Stimulated activated CD4-positive, alpha-beta T cell treated with anti-CD3 and anti-CD28 coated beads, TNF-alpha, amount 100 ng/mL, for 24 hours (primary cell): ENCODE data around the gene CERS4.
A peak's percentile ranks its signal among the peaks of the same experiment; 100 is the strongest.
"Not testable (repeated sequence)": the region's sequence is repeated elsewhere in the genome, so short reads cannot be mapped to it uniquely, and the experiment has no call there.

ENCODE experiments used
- DNase-seq, 3 experiments: peaks; one replicate each; pipeline ENCODE4 v3.0.0-alpha.2; 2020; ENCODE audit warnings: low read depth in 3 of 3

The CERS4 gene

DNA sequence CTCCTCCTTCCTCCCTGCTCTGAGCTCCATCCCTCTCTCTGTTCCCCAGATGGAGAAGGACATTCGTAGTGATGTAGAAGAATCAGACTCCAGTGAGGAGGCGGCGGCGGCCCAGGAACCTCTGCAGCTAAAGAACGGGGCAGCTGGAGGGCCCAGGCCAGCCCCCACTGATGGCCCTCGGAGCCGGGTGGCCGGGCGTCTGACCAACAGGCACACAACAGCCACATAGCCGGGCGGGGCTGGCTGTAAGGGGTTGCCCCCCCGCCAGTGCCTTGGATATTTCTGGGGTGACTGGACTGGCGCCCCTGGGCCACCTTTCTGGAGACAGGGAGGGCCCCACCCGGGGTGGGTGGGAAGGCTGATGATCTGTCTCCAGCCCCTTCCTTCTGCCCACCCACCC, 52.7 kb downstream of the CERS4 start:
- DNase-seq, result no peak

DNA sequence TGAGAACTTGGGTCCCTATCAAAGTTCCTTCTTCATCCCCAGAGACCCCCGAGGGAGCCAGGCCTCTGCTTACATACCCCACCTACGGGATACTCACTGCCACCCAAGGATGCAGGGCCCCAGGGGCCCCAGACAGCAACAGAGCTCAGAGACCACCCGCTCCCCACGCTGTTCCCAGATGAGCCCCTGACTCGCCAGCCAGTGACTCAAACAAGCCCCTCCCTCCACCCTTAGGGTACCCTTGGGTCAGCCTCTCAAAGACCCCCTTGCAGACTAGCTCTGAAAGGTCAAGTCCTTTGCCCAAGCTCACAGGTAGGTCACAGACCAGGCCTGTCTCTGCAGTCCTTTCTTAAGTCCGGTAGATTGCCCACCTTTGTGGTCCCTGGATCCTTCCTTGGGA, 53.3 kb downstream of the CERS4 start:
- DNase-seq, result no peak

DNA sequence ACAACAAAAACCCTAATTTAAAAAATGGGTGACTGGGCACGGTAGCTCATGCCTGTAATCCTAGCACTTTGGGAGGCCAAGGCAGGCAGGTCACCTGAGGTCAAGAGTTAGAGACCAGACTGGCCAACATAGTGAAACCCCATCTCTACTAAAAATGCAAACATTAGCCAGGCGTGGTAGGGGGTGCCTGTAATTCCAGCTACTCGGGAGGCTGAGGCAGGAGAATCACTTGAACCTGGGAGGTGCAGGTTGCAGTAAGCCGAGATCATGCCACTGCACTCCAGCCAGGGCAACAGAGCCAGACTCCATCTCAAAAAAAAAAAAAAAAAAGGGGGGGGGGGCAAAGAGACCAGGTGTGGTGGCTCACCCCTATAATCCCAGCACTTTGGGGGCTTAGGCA, 55.1 kb downstream of the CERS4 start:
- DNase-seq, result not testable (repeated sequence)

DNA sequence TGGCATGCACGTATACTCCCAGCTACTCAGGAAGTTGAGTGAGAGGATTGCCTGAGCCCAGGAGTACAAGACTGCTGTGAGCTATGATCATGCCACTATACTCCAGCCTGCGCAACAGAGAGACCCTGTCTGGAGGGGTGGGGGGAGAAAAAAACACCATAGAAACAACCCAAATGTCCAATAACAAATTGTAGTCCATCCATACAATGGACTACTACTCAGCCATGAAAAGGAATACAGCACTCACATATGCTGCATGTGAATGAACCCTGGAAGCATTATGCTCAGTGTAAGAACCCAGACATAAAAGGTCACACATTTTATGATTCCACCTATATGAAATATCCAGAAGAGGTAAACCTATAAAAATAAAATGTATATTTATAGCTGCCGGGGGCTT, 56.7 kb downstream of the CERS4 start:
- no peak for DNase-seq

GRCh38 chr19:8269724-8270123, 60.6 kb downstream of the CERS4 start:
- no peak for DNase-seq

DNA sequence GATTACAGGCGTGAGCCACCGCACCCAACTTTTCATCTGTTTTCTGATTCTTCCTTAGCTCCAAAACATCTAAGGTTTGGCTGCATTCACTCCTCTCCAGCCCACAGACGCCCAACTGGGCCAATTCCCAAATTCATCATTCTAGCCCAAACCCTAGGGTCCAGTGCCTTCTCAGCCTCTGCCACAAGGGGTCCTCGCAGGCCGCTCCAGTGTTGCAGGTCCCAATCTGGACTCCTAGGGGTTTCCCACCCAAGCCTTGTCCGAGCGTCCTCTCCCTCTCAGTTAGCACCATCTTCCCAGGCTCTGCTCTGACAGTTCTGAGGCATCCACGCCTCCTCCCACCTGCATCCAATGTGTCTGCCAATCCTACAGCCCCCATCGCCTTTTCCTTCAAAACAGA, 67.3 kb downstream of the CERS4 start:
- not testable (repeated sequence) for DNase-seq

DNA sequence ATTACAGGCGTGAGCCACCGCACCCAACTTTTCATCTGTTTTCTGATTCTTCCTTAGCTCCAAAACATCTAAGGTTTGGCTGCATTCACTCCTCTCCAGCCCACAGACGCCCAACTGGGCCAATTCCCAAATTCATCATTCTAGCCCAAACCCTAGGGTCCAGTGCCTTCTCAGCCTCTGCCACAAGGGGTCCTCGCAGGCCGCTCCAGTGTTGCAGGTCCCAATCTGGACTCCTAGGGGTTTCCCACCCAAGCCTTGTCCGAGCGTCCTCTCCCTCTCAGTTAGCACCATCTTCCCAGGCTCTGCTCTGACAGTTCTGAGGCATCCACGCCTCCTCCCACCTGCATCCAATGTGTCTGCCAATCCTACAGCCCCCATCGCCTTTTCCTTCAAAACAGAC, 82.2 kb downstream of the CERS4 start:
- not testable (repeated sequence) for DNase-seq

DNA sequence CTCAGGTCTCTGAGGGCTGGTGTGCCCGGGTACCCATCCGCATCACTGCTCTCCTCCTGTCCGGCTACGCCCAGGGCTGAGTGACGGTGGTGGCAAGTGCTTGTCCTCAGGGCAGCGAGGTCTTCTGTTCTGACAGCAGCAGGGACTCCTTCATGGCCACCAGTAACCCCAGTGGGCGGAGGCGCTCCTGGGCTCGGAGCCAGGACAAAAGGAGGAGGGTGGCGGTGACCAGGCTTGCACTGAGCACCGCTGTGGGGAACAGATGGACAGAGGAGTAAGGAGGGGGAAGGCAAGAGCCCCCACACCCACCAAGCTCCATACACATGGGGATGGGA, 93.2 kb downstream of the CERS4 start:
- DNase-seq, result no peak

- no peak for DNase-seq
Observed at GRCh38 chr19:8302734-8303133, 93.6 kb downstream of the CERS4 start.

DNA sequence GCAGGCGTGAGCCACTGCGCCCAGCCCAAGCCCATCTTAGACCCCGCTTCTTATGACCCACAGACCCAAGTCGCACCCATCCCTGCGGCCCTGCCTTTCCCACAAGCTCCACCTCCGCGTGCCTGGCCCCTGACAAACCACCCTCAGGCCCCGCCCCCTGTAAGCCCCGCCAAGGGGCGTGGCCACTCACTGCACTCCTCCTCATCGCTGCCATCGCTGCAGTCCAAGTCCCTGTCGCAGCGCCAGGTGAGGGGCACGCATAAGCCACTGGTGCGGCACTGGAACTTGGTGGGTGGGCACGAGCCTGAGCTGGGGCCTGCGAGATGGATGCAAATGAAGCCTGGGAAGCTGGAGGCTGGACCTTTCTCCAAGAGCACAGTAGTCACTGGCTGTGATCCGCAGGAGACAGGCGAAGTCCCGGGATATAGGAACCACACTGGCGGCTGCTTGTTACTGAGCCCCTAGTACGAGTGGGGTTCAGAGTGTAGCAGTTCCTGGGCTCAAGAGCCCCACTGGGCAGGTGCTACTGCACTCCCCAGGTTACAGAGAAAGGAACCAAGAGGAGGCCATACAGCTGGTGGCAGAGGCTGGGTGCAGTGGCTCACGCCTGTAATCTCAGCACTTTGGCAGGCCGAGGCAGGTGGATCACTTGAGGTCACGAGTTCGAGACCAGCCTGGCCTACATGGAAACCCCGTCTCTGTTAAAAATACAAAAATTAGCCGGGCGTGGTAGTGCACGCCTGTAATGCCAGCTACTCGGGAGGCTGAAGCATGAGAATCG, 95.9 kb downstream of the CERS4 start:
- peak in 1 of 3 experiments; percentile 38 for DNase-seq

- DNase-seq, result no peak
Observed at GRCh38 chr19:8305798-8306197, 96.6 kb downstream of the CERS4 start.

- DNase-seq, result no peak
Observed at GRCh38 chr19:8306235-8307054, 97.3 kb downstream of the CERS4 start.

DNA sequence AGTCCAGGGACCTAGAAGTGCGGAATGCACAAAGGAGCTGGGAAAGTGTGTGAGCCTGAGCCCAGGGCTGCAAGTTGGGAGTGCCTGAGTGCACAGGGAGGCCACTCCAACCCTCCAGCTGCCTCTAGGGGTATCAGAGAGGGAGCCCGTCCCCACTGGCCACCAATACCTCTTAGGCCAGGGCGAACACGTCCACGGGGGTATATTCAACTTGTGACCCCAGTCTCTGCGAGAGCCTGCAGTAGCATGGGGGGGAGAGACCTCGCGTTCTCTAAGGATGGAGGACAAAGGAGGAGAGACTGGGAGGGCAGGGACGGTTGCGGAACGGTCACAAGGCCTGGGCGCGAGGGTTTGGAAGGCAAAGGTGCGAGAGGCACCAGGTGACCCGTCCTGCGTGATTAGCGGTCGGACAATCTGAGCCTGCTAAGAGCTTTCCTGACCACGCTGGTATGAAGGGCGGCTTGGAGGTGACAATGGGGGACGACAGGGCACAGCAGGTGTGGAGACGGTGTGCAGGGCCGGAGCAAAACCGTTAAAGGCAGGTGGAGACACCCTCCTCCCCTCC, 98.3 kb downstream of the CERS4 start:
- no peak for DNase-seq

DNA sequence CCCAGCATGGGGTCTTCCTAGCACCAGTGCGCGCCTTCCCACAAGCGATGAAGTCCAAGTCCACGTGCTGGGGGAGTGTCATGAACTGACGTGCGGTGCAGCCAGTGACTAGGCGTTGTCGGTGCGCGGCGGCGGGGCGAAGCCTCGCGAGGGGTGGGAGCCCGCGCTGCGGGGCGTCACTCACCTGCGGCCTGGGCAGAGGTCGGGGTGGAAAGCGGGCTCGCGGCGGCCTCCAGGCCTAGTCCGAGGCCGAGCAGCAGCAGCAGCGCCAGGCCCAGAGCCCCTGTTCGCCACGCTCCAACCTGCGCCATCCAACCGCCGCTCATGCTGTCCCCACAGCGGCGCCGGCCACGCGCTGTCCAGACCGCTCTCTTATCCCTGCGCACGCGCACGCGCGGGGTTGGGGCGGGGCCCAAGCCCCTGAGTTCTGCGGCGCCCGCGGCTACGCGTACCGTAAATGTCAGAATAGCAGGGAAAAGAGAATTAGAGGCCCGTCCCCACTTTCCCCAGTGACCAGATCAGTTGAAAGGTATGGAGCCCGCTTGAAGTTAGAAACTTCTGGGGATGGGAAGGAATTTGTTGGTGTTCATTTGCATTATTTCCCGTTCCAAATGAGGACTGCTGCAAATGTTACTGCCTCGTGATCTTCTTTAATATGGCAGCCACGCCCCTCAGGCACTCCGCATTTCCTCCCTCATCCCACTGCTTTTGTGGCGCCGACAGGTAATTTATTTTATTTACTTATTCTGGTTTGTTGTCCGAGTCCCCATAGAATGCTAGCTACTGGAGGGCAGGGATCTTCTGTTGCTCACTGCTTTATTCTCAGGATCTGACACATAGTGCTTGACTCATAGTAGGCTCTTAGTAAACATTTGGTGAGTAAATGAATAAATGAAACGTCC, 99.0 kb downstream of the CERS4 start, which contains the start of gene CD320:
TSS of gene CD320 (minus strand) at position 394 of the 902 bp plus-strand sequence. CDS start at position 326, 68 bp downstream.
- peak; percentile 75 to 87 (median 76) for DNase-seq

GRCh38 chr19:8308891-8309291, 99.7 kb downstream of the CERS4 start:
- DNase-seq, result no peak

DNA sequence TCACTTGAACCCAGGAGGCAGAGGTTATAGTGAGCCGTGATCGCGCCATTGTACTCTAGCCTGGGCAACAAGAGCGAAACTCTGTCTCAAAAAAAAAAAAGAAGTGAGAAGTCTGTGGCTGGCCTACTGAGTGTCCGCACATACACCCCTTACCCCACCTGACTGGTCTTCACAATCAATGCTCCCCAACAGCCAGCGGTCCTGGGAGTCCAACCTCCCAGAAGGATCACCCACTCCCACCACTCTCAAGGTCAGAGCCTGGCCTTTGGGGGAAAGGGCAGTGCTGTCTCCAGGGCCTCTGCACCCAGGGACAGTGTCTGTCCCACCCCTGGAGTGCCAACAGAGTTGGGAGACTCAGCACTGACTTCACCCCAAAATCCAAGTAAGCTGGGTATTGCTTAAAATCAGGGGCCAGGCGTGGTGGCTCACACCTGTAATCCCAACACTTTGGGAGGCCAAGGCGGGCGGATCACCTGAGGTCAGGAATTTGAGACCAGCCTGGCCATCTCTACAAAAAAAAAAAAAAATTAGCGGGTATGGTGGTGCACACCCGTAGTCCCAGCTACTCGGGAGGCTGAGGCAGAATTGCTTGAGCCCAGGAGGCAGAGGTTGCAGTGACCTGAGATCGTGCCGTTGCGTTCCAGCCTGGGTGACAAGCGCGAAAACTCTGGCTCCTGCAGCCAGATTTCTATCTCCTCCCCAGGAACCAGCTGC, 101.3 kb downstream of the CERS4 start:
- DNase-seq, result no peak

DNA sequence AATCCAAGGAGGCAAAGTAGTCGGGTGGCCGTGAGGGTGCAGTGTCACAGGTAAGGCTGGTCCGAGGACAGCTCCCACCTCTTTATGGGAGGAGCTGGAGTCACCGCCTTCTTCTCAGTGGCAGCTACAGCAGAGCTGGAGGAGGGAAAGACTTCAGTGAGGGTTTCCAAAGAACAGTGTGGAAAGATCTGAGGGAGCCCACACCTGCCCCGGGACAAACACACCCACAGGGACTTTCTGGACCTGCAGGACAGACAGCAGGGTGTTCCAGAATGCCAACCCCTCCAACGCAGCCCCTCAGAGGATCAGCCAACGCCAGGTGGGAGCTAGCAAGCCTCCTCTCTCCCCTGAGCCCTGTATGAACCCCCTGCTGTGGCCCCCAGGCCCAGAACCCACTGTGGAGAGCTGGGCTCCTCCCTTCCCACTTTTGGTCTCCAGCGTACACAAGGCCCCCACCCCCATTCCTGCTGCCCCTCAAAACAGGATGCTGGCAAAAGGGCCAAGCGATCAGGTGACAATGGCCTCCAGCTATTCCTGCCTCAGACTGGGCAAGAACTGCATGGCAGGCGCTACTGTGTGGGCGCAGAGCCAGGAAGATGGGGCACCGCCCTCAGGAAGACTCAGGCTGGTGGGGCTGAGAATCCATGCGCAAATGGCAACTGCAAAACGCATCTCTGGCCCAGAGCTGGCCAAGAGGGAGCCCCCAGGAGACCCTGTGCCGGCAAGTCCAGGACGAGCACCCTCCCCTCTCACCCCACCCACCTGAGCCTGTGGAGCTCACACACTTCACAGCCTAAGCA, 102.5 kb downstream of the CERS4 start:
- no peak for DNase-seq
